ENCODE data around the gene ARSG.
"Not testable (repeated sequence)": the region's sequence is repeated elsewhere in the genome, so short reads cannot be mapped to it uniquely, and the experiment has no call there.

The ARSG gene

GRCh38 chr17:68347380-68347779 lies 56.1 kb downstream of the ARSG start:
- TF ChIP-seq ZSCAN18 (tag by site-specific recombination; IDR thresholded peaks at IDR 0.05) (no peak), OSR2 (tag by site-specific recombination; IDR thresholded peaks at IDR 0.05) (no peak)
- ChIA-PET CTCF (interaction anchor here (0.6 to 1.2 kb wide), 2 partner anchors 10 to 519 kb away, joined by 3 to 4 read pairs; no protein-coding TSS in a partner anchor), POLR2A (no interaction called here)
- no peaks in the 10 kb centered on the region for H3K4me1 ChIP-seq (ENCODE audit: control insufficient read depth, insufficient read depth, low read length)
- H3K36me3 ChIP-seq (ENCODE audit: control insufficient read depth in 2 of 2, insufficient read depth in 1 of 2, low read length in 2 of 2) = no peaks in the 10 kb centered on the region; a peak in 1 of 3 replicates
- no peak overlapping the region for H3K4me3 ChIP-seq (ENCODE audit: low read depth, low read length)
- no peak overlapping the region for H3K27ac ChIP-seq (ENCODE audit: extremely low read depth, low read depth, low read length)
- no peaks in the 10 kb centered on the region for H3K9me3 ChIP-seq (ENCODE audit: control insufficient read depth, insufficient read depth, low read depth, low read length)

GRCh38 chr17:68349157-68349556 lies 57.9 kb downstream of the ARSG start:
- Histone ChIP-seq H3K4me1 (ENCODE audit: control insufficient read depth, insufficient read depth, low read length) (no peaks in the 10 kb centered on the region), H3K4me3 (ENCODE audit: low read depth, low read length) (no peak overlapping the region), H3K9me3 (ENCODE audit: control insufficient read depth, insufficient read depth, low read depth, low read length) (no peaks in the 10 kb centered on the region), H3K27ac (ENCODE audit: extremely low read depth, low read depth, low read length) (no peak overlapping the region), H3K36me3 (ENCODE audit: control insufficient read depth in 2 of 2, insufficient read depth in 1 of 2, low read length in 2 of 2) (no peaks in the 10 kb centered on the region; a peak in 1 of 3 replicates)
- ChIA-PET CTCF (interaction anchor here (0.6 kb wide), 1 partner anchor 88 kb away, joined by 3 read pairs; no protein-coding TSS in a partner anchor), POLR2A (no interaction called here)
- TF ChIP-seq ZFP41 (tag by site-specific recombination; IDR thresholded peaks at IDR 0.05; ENCODE audit: borderline replicate concordance) = no peak
- TF ChIP-seq, protein P1, sequence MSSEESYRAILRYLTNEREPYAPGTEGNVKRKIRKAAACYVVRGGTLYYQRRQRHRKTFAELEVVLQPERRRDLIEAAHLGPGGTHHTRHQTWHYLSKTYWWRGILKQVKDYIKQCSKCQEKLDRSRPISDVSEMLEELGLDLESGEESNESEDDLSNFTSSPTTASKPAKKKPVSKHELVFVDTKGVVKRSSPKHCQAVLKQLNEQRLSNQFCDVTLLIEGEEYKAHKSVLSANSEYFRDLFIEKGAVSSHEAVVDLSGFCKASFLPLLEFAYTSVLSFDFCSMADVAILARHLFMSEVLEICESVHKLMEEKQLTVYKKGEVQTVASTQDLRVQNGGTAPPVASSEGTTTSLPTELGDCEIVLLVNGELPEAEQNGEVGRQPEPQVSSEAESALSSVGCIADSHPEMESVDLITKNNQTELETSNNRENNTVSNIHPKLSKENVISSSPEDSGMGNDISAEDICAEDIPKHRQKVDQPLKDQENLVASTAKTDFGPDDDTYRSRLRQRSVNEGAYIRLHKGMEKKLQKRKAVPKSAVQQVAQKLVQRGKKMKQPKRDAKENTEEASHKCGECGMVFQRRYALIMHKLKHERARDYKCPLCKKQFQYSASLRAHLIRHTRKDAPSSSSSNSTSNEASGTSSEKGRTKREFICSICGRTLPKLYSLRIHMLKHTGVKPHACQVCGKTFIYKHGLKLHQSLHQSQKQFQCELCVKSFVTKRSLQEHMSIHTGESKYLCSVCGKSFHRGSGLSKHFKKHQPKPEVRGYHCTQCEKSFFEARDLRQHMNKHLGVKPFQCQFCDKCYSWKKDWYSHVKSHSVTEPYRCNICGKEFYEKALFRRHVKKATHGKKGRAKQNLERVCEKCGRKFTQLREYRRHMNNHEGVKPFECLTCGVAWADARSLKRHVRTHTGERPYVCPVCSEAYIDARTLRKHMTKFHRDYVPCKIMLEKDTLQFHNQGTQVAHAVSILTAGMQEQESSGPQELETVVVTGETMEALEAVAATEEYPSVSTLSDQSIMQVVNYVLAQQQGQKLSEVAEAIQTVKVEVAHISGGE (tag by site-specific recombination; conservative IDR thresholded peaks at IDR 0.05; ENCODE audit: low read depth) = no peak
- no peak for TF ChIP-seq ZNF341 (tag by site-specific recombination; IDR thresholded peaks at IDR 0.05; ENCODE audit: low read depth)

- POLR2A ChIA-PET = no interaction called here
- CTCF ChIA-PET = interaction anchor here (0.6 to 2.0 kb wide), 2 partner anchors 89 to 361 kb away, joined by 4 to 5 read pairs; no protein-coding TSS in a partner anchor
- no peaks in the 10 kb centered on the region for H3K9me3 ChIP-seq (ENCODE audit: control insufficient read depth, insufficient read depth, low read depth, low read length)
- H3K4me1 ChIP-seq (ENCODE audit: control insufficient read depth, insufficient read depth, low read length) = no peaks in the 10 kb centered on the region
- TF ChIP-seq YY2 (tag by site-specific recombination; IDR thresholded peaks at IDR 0.05) = no peak
- TF ChIP-seq ZNF585B (tag by site-specific recombination; IDR thresholded peaks at IDR 0.05) = no peak
- no peak for TF ChIP-seq ZNF292 (tag by site-specific recombination; IDR thresholded peaks at IDR 0.05; ENCODE audit: borderline replicate concordance, low read depth)
- no peak for TF ChIP-seq RBAK (tag by site-specific recombination; IDR thresholded peaks at IDR 0.05)
- no peak for TF ChIP-seq ZNF501 (tag by site-specific recombination; IDR thresholded peaks at IDR 0.05)
- TF ChIP-seq GFI1B (tag by site-specific recombination; IDR thresholded peaks at IDR 0.05) = no peak
- TF ChIP-seq ZNF426 (tag by site-specific recombination; IDR thresholded peaks at IDR 0.05) = no peak
- no peak overlapping the region for H3K27ac ChIP-seq (ENCODE audit: extremely low read depth, low read depth, low read length)
- no peaks in the 10 kb centered on the region; a peak in 1 of 3 replicates for H3K36me3 ChIP-seq (ENCODE audit: control insufficient read depth in 2 of 2, insufficient read depth in 1 of 2, low read length in 2 of 2)
- no peak overlapping the region for H3K4me3 ChIP-seq (ENCODE audit: low read depth, low read length)
Measured at GRCh38 chr17:68351395-68351794, 60.1 kb downstream of the ARSG start.

- no peak for TF ChIP-seq ZNF292 (tag by site-specific recombination; IDR thresholded peaks at IDR 0.05; ENCODE audit: borderline replicate concordance, low read depth)
- TF ChIP-seq ZNF596 (tag by site-specific recombination; IDR thresholded peaks at IDR 0.05) = peak; percentile 96
- Histone ChIP-seq H3K4me3 (ENCODE audit: low read depth, low read length) (no peak overlapping the region), H3K4me1 (ENCODE audit: control insufficient read depth, insufficient read depth, low read length) (no peaks in the 10 kb centered on the region), H3K9me3 (ENCODE audit: control insufficient read depth, insufficient read depth, low read depth, low read length) (no peaks in the 10 kb centered on the region), H3K36me3 (ENCODE audit: control insufficient read depth in 2 of 2, insufficient read depth in 1 of 2, low read length in 2 of 2) (no peaks in the 10 kb centered on the region; a peak in 1 of 3 replicates), H3K27ac (ENCODE audit: extremely low read depth, low read depth, low read length) (no peak overlapping the region)
- ChIA-PET POLR2A (interaction anchor here (0.7 kb wide), 1 partner anchor 1087 kb away, joined by 3 read pairs; no protein-coding TSS in a partner anchor), CTCF (interaction anchor here (0.6 to 2.0 kb wide), 3 partner anchors 13 to 360 kb away, joined by 3 to 5 read pairs (median 4); no protein-coding TSS in a partner anchor)
Measured at GRCh38 chr17:68352041-68352440, 60.7 kb downstream of the ARSG start.

- CTCF ChIA-PET = interaction anchor here (1.0 to 2.0 kb wide), 3 partner anchors 14 to 90 kb away, joined by 3 to 4 read pairs (median 4); no protein-coding TSS in a partner anchor
- POLR2A ChIA-PET = interaction anchor here (0.7 kb wide), 1 partner anchor 1087 kb away, joined by 3 read pairs; no protein-coding TSS in a partner anchor
- not testable (repeated sequence) for H3K27ac ChIP-seq (ENCODE audit: extremely low read depth, low read depth, low read length); H3K4me3 ChIP-seq (ENCODE audit: low read depth, low read length); H3K9me3 ChIP-seq (ENCODE audit: control insufficient read depth, insufficient read depth, low read depth, low read length); H3K36me3 ChIP-seq (ENCODE audit: control insufficient read depth in 2 of 2, insufficient read depth in 1 of 2, low read length in 2 of 2); H3K4me1 ChIP-seq (ENCODE audit: control insufficient read depth, insufficient read depth, low read length)
Measured at GRCh38 chr17:68352671-68353070, 61.4 kb downstream of the ARSG start.
